ENCODE measurements around the gene DOCK8. TPM values are rescaled to one million over a fixed set of nuclear protein-coding genes. Genes with fewer than 3 reads are reported as not detected.

Gene DOCK8
- total RNA-seq, 2 donors from 2014 or later: 5.9 to 10.9 TPM

- intact Hi-C loops (cut with DNase I): no loop called here
- DNase-seq: no peak
- no peak for ATAC-seq
- Histone ChIP-seq H3K36me3 (replicated peaks in 1 of 2; ENCODE audit: insufficient read depth in 1 of 2, low read depth in 2 of 2) (peaks cover 0 to 11% of the 10 kb centered on the region in 2 donors), H3K27ac (peak overlapping the region; percentile 22 to 69 (median 38)), H3K4me3 (no peak overlapping the region), H3K9me3 (no peaks in the 10 kb centered on the region), H3K27me3 (no peaks in the 10 kb centered on the region), H3K4me1 (peaks cover 8% of the 10 kb centered on the region)
- WGBS, 2 donors: 85 to 96% methylated on average over 1 of the region's 1 CpG
- TF ChIP-seq POLR2A (IDR thresholded peaks at IDR 0.05) (no peak), CTCF (IDR thresholded peaks at IDR 0.05) (no peak)
Measured at GRCh38 chr9:437066-437465, 222.4 kb downstream of the DOCK8 start.

GRCh38 chr9:437574-438001 is 222.9 kb downstream of the DOCK8 start:
- Histone ChIP-seq H3K27me3 (no peaks in the 10 kb centered on the region), H3K9me3 (no peaks in the 10 kb centered on the region), H3K36me3 (replicated peaks in 1 of 2; ENCODE audit: insufficient read depth in 1 of 2, low read depth in 2 of 2) (peaks cover 0 to 11% of the 10 kb centered on the region in 2 donors), H3K4me1 (peaks cover 8% of the 10 kb centered on the region), H3K27ac (peak overlapping the region; percentile 24 to 69 (median 39)), H3K4me3 (no peak overlapping the region)
- DNase-seq: no peak
- TF ChIP-seq POLR2A (IDR thresholded peaks at IDR 0.05) (no peak), CTCF (IDR thresholded peaks at IDR 0.05) (no peak)
- WGBS, 2 donors: 39 to 57% methylated on average over 1 of the region's 1 CpG
- intact Hi-C loops (cut with DNase I): no loop called here
- peak; percentile 89 for ATAC-seq

- Histone ChIP-seq H3K27ac (peak overlapping the region; percentile 3 to 46 (median 26)), H3K4me3 (no peak overlapping the region), H3K4me1 (peaks cover 8% of the 10 kb centered on the region), H3K36me3 (replicated peaks in 1 of 2; ENCODE audit: insufficient read depth in 1 of 2, low read depth in 2 of 2) (peaks cover 0 to 11% of the 10 kb centered on the region in 2 donors), H3K9me3 (no peaks in the 10 kb centered on the region), H3K27me3 (no peaks in the 10 kb centered on the region)
- intact Hi-C loops (cut with DNase I): no loop called here
- DNase-seq (no peak), ATAC-seq (no peak)
- WGBS, 2 donors: 42 to 84% methylated on average over 2 of the region's 2 CpGs
- no peak for TF ChIP-seq POLR2A (IDR thresholded peaks at IDR 0.05)
- no peak for TF ChIP-seq CTCF (IDR thresholded peaks at IDR 0.05)
Measured at GRCh38 chr9:438066-438465, 223.4 kb downstream of the DOCK8 start.

GRCh38 chr9:438961-439768 is 224.5 kb downstream of the DOCK8 start:
- TF ChIP-seq CTCF (IDR thresholded peaks at IDR 0.05) (no peak), POLR2A (IDR thresholded peaks at IDR 0.05) (no peak)
- Histone ChIP-seq H3K9me3 (no peaks in the 10 kb centered on the region), H3K27ac (no peak overlapping the region), H3K36me3 (replicated peaks in 1 of 2; ENCODE audit: insufficient read depth in 1 of 2, low read depth in 2 of 2) (peaks cover 0 to 10% of the 10 kb centered on the region in 2 donors), H3K27me3 (no peaks in the 10 kb centered on the region), H3K4me1 (peaks cover 8% of the 10 kb centered on the region), H3K4me3 (no peak overlapping the region)
- DNase-seq (peak in 1 of 4 donors; percentile 9), ATAC-seq (no peak)
- intact Hi-C loops (cut with DNase I): no loop called here
- WGBS, 2 donors: 82 to 95% methylated on average over 13 to 20 of the region's 20 CpGs

- WGBS, 2 donors: 92 to 95% methylated on average over 7 of the region's 7 CpGs
- Histone ChIP-seq H3K36me3 (replicated peaks in 1 of 2; ENCODE audit: insufficient read depth in 1 of 2, low read depth in 2 of 2) (peaks cover 0 to 2% of the 10 kb centered on the region in 2 donors), H3K9me3 (no peaks in the 10 kb centered on the region), H3K27ac (no peak overlapping the region), H3K27me3 (no peaks in the 10 kb centered on the region), H3K4me1 (peaks cover 8% of the 10 kb centered on the region), H3K4me3 (no peak overlapping the region)
- TF ChIP-seq POLR2A (IDR thresholded peaks at IDR 0.05) (no peak), CTCF (IDR thresholded peaks at IDR 0.05) (no peak)
- intact Hi-C loops (cut with DNase I): no loop called here
- DNase-seq (no peak), ATAC-seq (no peak)
Measured at GRCh38 chr9:441126-441525, 226.5 kb downstream of the DOCK8 start.
